GM21723 (cell line): ENCODE measurements around the gene KLHL3.

Source experiments
- ATAC-seq: cut with Tn5 transposase; IDR thresholded peaks from one replicate; pipeline ENCODE4 v1.9.1; 2021; ENCODE audit warnings: mild to moderate bottlenecking, moderate library complexity; ENCODE audit not compliant: unreplicated experiment

KLHL3 gene

DNA sequence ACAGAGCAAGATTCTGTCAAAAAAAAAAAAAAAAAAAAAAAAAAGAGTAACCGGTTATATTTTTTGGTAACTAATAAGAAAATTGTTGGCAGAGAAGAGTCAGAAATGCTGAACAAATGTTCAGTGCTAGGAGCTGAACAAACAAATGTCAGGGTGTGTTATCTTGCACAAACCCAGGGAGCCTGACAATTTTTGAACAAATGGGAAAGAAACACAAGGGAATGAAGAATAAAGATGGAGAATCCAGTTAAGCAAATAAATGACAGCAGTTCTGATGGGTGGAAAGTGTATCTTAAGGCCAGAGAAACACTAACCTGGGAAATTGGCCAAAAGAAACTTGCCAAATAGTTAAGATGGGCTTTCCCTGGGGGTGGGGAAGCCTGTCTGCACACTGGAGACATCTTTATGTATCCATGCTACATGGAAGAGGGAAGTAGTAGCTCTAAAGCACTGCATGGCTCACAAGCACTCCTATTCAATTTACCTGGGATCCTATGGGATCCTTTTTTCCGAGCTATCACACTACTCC is 23.7 kb downstream of the KLHL3 start:
- no peak for ATAC-seq

DNA sequence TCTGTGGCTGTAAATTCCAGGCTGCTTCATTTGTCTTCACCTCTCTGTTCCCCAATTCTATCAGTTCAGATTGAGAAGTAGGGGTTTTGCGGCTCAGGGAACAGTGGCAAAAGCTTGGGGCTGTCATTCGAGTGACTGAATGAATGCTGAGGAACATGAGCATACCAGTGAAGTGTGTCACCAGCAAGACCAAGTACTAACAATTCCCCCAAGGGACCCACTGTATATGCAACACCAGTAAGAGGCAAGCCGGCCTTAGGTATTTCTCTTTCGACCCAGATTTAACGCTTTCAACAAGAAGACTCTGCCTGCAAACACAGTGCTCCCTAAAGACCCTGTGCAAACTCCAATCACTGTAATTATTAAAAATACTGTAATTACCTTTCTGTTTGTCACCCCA is 25.8 kb downstream of the KLHL3 start:
- no peak for ATAC-seq

DNA sequence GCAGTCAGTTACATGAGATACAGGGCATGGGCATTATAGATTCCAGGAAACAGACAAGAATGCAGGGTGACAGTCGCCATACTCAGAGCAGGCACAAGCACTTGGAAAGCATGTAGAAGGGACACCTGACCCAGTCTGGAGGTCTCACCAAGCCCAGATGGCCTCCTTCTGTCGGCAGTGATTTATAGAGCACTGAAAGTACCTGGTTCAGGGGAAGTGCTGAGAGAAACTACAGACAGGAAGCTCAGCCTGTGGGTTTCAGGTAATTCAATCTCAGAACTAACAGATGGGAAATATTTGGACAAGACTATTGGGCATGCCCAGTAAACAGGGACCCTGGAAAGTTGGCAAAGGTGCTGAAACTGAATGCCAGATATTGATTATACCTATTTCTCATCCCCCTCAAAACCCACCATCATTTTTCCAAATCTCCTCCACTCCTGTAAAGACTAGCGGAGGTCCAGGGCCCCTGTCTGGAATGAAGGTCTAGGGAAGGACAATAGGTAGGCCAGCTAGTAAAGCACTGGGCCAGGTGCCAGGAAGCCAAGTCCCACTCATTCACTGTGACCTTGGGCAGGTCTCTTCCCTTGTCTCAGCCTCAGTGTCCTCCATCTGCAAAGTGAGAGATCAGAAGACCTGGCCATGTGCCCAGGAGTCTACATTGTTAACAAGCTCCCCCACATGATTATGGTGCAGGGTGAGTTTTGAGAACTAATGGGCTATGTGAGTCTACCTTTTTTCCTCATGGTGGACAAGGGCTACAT is 26.9 kb downstream of the KLHL3 start:
- ATAC-seq = no peak

DNA sequence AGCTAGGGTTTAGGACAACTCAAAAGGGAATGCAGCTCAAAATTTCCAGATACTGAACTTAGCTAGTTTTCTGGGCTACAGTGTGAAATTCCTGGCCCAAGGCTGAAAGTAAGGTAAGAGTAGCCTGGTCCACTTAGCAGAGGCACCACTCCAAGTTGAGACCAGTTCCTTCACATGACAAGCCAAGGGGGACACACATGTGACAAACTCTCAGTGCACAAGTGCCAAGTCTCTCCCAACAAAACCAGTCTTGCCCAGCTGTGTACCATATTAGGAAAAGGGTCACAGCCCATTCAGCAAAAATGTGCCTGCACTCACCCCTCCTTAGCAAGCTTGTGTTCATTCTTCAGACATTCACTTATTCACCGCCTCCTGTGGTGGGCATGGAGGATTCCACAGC is 27.8 kb downstream of the KLHL3 start:
- ATAC-seq = no peak

DNA sequence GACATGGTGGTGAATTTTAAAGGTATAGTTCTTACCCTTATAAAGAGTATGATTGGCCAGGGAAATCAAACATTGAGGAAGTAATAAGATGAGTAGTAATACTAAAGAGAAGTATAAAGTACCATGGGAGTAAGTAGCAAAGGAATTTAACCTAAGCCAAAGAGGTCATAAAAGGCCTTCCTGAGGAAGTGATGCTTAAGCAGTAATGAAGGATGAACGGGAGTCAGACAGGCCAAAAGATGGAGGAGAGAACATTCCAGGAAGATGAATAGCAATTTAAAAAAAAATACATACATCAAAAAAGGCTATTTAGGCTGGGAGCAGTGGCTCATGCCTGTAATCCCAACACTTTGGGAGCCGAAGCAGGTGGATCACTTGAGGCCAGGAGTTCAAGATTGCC is 29.0 kb downstream of the KLHL3 start:
- ATAC-seq = no peak

DNA sequence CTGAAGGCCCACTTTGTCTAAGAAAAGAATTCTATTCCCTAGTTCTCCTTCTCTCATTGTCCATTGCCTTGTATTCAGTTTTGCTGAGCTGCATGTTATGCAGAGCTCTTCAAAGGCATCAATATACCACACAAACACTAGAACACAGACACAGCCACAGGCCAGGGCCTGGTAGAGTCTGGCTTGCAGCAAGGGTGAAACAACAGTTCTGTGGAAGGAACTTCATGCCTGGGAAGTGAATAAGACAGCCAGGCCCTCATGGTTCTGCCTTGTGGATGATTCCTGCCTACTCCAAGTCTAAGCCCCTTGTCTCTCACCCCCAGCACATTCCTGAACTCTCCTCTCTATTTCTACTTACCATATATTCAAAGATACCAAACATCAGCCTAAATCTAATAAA is 30.8 kb downstream of the KLHL3 start:
- ATAC-seq = no peak

DNA sequence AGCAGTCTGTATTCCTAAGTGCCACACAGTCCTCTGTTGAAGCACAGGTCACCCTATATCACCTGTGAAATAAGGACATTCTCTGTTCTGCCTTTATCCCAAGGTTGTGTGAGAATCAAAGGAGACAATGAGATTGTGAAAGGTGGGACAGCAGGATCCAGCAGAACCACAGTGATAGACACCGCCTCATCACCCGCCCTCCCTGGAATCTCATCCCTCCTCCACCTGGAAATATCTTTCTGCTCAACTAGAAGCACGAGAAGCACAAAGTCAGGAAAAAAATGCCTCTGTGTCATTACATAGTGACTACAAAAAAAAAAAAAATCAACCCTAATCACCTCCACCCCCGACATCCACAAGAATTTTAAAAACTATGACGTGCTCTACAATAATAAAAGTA is 32.3 kb downstream of the KLHL3 start:
- ATAC-seq = no peak

DNA sequence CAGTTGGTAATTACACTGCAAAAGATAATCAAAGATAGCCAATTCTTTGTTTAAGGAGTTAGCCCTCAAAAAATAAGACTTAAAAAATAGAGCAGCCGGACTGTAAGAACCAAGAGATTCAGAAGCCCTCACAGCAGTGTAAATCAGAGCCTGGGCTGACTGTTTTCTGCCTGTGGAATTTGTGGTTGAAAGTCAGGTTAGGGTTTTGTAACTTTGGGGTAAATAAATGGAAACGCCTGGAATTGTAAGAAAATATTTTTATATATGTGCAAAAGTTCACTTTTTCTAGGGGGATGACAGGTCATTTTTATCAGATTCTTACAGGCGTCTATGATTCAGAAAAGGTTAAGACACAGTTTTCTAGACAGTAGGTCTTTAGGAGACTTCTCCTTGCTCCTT is 35.6 kb downstream of the KLHL3 start:
- no peak for ATAC-seq

DNA sequence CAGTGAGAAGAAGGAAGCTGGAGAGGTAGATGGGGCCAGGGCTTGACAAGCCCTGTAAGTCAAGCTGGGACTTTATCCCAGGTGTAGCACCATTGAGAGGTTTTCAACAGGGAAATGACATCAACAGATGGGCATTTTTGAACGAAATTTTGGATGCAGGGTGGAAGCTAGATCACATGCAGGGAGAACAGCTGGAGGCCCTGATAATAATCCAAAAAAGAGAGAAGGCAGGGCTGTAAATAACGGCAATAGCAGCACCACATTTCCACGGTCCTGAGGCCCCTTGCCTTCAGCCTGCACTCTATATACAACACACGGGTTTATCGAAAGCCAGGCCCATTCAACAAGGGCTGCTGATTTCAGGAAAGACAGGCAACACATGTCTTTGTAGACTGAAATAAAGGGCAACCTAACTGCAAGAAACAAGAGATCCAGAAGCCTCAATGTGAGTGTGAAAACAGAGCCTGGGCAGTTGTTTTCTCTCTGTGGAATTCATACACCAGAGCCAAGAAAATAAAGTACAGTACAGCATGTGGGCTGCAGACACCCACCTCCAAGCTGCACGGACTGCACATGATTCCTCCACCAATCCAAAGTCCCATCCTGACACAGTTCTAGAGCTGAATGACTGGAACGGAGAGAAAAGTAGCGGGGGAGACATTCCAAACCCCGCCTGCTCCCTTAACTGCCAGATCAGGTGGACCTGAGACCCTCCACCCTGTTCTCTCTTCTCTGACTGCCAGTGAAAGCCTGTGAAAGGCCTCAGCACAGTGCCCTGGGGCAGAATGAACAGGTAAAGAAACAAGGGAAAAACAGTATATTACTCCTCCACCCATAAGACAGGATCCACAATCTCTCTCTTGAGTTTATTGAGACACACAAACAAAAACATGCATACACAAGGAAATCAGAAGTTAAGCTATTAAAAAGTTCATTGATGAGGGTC is 36.3 kb downstream of the KLHL3 start:
- no peak for ATAC-seq

DNA sequence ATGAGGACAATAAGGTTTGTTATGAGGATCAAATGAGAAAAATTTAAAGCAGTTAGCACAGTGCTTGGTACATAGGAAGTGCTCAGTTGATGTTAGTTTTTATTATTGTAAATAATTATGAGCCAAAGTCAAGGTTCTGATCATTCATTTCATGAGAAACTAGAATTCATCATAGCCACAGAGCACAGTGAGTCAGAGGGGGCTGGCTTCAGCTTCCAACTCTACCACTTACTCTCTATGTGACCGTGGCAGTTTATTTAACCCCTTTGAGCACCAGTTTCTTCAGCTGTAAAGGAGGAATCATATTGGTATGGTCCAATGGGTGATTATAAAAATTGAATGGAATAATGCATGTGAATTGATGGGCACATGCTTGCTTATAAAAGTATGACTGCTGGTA is 39.4 kb downstream of the KLHL3 start:
- ATAC-seq = no peak

DNA sequence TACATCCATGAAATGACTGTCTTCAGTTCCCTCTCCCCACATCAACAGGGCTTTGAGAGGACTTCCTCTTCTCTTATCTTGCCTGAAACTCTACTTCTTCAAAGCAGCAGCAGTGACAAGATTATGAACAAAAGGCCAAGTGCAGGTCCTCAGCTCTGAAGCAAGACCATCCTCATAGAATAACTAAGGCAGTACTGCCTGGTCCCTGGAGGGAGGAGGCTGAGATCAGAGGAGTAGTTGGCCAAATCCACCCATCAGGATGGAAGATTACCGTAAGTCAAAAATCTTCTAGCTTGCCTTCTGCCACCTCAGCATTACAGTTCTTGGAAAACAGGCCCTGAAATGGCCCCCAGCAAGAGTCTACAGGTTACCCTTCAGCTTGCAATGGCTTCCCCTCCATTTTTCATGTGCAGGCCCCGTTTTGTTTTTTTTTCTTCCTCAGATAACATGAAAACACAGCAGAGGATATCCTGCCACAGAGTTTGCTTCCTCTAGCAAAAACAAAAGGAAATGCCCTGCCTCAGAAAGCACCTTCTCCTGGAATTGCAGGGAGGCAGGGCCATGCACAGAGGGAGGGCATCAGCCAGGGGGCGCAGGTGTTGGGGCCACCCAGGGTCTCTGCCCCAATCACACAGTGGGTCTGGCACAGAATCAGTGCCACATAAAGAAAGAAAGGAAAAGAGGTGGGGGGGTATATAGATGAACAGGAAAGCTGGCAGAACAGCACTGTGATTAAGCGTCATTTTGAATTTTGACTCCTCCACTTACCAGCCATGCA is 40.0 kb downstream of the KLHL3 start:
- ATAC-seq = no peak

DNA sequence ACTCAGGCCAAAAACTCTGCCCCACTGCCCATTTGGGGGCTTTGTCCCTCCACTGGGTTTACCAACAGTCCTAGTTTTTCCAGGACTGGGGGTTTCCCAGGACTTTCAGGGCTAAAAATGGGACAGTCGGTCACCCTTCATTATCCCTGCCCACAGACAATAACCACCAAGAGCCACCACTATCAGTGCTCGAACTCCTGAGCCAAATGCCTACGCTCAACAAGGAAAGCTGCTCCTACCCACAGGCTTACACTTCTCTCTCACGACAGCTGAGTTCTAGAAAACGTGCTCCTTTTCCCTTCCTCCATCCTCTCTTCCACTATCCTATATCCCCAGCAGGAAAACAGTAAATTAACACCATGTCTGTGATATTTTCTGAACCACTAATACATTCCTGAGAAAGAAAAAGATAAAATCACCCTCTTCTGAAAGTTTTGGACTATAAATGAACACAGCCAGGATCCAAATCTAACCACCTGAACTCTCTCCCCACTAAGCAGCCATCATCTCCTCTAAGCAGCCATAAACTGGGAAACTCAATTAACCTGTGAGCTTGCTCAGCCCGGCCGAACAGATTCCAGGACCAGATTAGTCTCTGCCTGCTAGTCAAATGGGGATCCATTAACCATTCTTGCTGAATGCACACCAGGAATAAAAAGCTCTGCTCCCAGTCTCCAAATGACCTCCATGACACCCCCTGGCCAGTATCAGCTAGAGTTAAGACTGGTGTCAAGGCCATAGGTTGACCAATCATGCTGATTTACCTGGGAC is 41.8 kb downstream of the KLHL3 start:
- no peak for ATAC-seq

DNA sequence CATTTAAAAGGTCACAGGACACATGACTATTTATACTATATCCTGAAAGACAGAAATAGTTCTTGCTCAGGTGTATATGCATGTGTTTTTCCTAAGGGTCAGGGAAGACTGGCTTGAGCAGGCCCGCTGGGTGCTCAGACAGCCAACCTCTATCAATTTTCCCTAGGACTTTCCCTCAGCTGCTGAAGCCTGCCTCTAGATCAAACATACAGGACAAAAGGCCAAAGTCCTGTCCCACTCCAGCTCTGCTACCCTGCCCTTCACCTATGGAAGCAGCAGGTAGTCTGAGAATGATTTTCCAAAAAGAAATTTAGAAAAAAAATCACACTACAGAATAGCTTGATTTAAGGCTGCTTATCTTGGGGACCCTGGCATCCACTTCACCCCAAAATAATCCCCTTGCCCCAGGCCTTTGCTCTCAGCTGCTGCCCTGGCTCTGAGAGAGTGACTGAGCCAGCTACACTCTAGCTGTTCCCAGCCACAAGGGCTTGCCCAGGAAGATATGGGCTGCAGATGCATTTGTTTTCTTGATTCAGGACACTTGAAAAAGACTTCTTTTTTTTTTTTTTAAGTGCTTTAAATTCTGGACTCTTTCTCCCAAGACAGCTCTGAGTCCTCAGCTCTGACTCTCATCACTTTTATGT is 42.5 kb downstream of the KLHL3 start:
- ATAC-seq = no peak

DNA sequence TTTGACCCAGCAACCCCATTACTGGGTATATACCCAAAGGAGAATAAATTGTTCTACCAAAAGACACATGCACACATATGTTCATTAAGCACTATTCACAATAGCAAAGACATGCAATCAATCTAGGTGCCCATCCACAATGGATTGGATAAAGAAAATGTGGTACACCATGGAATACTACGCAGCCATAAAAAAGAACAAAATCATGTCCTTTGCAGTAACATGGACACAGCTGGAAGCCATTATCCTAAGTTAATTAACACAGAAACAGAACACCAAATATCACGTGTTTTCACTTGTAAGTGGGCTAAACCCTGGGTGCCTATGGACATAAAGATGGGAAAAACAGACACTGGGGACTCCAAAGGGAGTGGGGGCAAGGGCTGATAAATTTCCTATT is 46.6 kb downstream of the KLHL3 start:
- ATAC-seq = no peak

DNA sequence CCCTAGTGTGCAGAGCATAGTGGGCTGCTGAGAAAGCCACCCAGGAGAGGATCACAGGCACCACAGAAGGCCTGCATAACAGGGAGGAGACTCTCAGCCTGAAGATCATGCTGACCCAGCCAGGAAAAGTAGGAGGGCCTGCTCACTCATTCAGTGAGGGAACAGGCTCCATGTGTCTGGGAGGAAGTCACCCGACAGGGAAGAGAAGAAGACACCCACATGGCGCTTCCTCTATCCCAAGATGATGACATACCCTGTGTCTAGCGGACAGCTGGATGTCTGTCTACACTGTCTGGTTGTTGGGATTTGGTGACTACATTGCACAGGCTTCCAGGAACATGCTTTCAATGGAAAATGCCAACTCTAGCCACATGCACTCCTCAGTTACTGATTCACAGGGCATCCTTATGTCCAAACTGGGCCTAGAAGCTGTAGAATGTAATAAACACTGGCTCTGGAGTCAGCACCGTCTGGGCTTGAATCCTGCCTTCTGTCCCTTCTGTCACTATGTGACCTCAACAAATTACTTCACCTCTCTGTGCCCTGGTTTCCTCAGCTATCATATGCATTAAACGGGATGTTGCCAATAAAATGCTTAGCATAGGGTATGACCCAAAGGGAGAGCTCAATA is 47.6 kb downstream of the KLHL3 start:
- no peak for ATAC-seq

DNA sequence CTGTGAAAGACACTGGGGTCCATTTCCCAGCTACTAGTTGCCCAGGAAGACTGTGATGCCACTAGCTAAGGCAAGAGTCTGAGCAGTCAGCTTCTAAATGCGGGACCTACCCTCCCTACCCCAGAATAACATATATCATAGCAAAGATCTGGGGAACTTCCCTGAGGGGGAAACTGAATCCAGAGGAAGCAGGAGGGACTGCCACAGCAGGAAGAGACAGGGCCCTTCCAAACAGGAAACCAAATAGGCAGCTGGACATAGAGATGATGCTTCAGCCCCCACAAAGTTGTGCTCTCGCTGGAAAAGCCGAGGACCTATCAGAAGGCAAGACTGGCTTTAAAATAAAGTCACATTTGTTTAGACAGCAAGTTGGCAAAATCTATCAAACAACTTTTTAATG is 51.1 kb downstream of the KLHL3 start:
- no peak for ATAC-seq

DNA sequence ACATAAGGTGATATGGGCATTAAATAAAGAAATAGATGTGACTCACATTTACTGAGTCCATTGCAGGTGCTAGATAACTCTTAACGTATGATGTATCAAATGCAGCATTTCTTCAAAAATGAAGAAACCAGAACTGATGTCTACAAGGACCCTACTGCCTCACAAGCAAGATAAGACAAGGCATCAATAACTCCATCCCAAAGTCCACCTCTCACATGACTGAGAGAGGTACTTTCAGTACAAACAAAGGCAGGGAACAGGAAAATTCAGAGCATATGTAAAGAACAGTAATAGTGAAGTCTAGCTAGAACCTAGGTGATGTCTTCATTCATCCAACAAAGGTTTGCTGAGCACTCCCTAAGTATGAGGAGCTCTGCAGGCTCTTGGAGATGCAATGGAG is 54.7 kb downstream of the KLHL3 start:
- ATAC-seq = no peak

DNA sequence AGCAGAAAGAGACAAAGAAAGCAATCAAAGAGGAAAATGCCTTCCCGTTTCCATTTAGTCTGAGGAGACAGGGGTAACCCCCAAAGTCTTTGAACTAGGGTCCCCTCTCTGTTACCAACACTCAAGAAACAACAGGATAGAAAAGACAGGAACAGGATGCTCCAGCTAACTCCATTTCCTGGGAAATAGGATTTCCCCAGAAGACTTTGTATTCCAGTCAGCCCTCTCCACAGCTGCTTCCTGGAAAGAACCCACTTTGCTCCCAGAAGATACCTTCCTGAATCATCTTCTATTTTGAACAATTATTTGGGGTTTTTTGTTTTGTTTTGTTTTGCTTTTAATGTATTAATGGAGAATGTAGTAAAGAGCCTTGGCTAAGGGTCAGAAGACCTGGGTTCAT is 56.0 kb downstream of the KLHL3 start:
- no peak for ATAC-seq

DNA sequence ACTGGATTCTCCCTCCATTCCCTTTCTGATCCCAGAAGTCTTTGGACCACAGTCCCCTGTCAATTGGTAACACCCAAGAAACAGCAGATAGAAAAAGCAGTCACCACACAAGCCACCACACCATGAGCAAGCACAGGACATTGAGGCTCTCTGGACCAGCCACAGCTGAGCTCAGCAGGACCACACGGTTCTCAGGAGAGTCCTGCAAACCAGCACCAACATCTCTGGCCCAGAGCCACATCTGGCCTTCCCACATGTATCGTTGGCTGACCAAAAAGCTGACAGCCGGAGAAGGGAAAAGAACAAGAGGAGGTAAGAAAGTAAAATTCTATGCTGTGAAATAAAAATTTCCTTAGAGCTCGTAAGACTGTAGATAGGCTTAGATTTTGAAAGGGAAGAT is 56.7 kb downstream of the KLHL3 start:
- ATAC-seq = no peak

DNA sequence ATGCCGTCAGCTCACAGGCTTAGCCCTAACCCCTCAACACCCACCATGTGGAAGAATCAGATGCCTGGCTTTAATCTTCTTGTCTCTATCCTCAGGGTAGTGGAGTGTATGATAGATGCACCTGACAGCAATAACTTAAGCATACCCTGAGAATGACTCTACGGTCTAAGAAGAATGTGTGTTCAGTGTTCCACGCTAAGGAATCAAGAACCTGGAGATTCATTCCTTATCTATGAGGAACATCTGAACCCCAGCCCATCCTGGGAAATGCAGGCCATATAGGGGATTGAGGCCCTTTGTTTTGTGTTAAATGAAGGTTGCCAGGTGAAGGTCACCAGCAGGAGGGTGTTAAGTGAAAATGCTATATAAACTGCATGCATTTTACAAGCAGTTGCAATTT is 63.0 kb downstream of the KLHL3 start:
- ATAC-seq = no peak
